HG03558 (cell line): Measurements from ENCODE around the gene POLK.
"Not testable (repeated sequence)": the region's sequence is repeated elsewhere in the genome, so short reads cannot be mapped to it uniquely, and the experiment has no call there.

Experiments used
- ATAC-seq: cut with Tn5 transposase; IDR thresholded peaks from one replicate; pipeline ENCODE4 v1.9.1; 2021; ENCODE audit warnings: moderate number of reproducible peaks; ENCODE audit not compliant: unreplicated experiment; ENCODE audit errors: extremely low read depth

POLK gene

GRCh38 chr5:75603371-75603770, 91.7 kb downstream of the POLK start:
- no peak for ATAC-seq

GRCh38 chr5:75603821-75604220, 92.1 kb downstream of the POLK start:
- ATAC-seq: no peak

- not testable (repeated sequence) for ATAC-seq
Observed at GRCh38 chr5:75607341-75607740, 95.7 kb downstream of the POLK start.

GRCh38 chr5:75608870-75609269, 97.2 kb downstream of the POLK start:
- no peak for ATAC-seq

- ATAC-seq: no peak
Observed at GRCh38 chr5:75610201-75610600, 98.5 kb downstream of the POLK start.

GRCh38 chr5:75610859-75611310, 99.2 kb downstream of the POLK start:
- not testable (repeated sequence) for ATAC-seq

GRCh38 chr5:75611311-75612225, 99.9 kb downstream of the POLK start, which contains the start of gene ANKDD1B:
Gene ANKDD1B, plus strand, starts transcription at chr5:75611453. Its CDS starts 182 bp downstream, at chr5:75611635.
- ATAC-seq: no peak

GRCh38 chr5:75612226-75612569, 100.5 kb downstream of the POLK start:
- ATAC-seq: no peak

GRCh38 chr5:75612901-75613300, 101.2 kb downstream of the POLK start:
- no peak for ATAC-seq

GRCh38 chr5:75614176-75614575, 102.5 kb downstream of the POLK start:
- no peak for ATAC-seq

- ATAC-seq: no peak
Observed at GRCh38 chr5:75616371-75616881, 104.7 kb downstream of the POLK start.

GRCh38 chr5:75616971-75617621, 105.4 kb downstream of the POLK start:
- ATAC-seq: no peak

GRCh38 chr5:75617736-75618352, 106.2 kb downstream of the POLK start:
- no peak for ATAC-seq

- no peak for ATAC-seq
Observed at GRCh38 chr5:75620184-75620959, 108.7 kb downstream of the POLK start.

- no peak for ATAC-seq
Observed at GRCh38 chr5:75622564-75622963, 110.9 kb downstream of the POLK start.

- ATAC-seq: no peak
Observed at GRCh38 chr5:75623846-75624245, 112.2 kb downstream of the POLK start.

- no peak for ATAC-seq
Observed at GRCh38 chr5:75626959-75627358, 115.3 kb downstream of the POLK start.

GRCh38 chr5:75627801-75628200, 116.1 kb downstream of the POLK start:
- no peak for ATAC-seq

- no peak for ATAC-seq
Observed at GRCh38 chr5:75630875-75631274, 119.2 kb downstream of the POLK start.

- no peak for ATAC-seq
Observed at GRCh38 chr5:75632321-75632720, 120.6 kb downstream of the POLK start.
